HCT116 (cell line): ENCODE data around the gene TOX2. TPM values are rescaled to one million over a fixed set of nuclear protein-coding genes. Genes with fewer than 3 reads are reported as not detected.

Experiments
- ATAC-seq: fragments of 200-7000 bp; cut with Tn5 transposase; 2 replicates; pipeline ENCODE4 v1.9.1; 2020; ENCODE audit warnings: mild to moderate bottlenecking, moderate library complexity
- BruUV-seq: library from RNA; stranded (reverse); fragments of 400-500 nt; replicated peaks from 2 replicates; lab custom pipeline; 2021; lab: Mats Ljungman, UMichigan
- CTCF ChIA-PET: fragments of 300-600 bp; sonication (Branson Sonifier 250); formaldehyde crosslinking; loops from one replicate; lab custom pipeline; 2021; ENCODE audit warnings: antibody characterized with exemption; lab: Charles Lee
- POLR2A ChIA-PET: fragments of 300-600, 350-600 bp; sonication (Branson Sonifier 250); formaldehyde crosslinking; loops from one replicate; lab custom pipeline; 2021; ENCODE audit warnings: antibody characterized with exemption; lab: Charles Lee
- RAD21 ChIA-PET, 2 experiments: fragments of 300-600 bp; sonication (Branson Sonifier 250); formaldehyde crosslinking; loops; one replicate each; lab custom pipeline; 2023; ENCODE audit warnings: low total read pairs in 2 of 2; ENCODE audit not compliant: uncharacterized antibody in 2 of 2, unreplicated experiment in 2 of 2, low non-redundant PET in 1 of 2; lab: Charles Lee
- DNase-seq: peaks from one replicate; pipeline ENCODE4 v3.0.0-alpha.2; 2010; ENCODE audit warnings: low read depth, low spot score
- H2AFZ ChIP-seq: fragments of 200-600 bp; shearing (Covaris generic), sonication (generic); 2 replicates; pipeline ENCODE4 v1.6.1; 2017; ENCODE audit warnings: low read depth, mixed run types, mixed read lengths, antibody characterized with exemption, low read length; ENCODE audit not compliant: poor library complexity, severe bottlenecking
- H3K27ac ChIP-seq: 2 replicates; pipeline ENCODE4 v1.5.1; 2012; ENCODE audit warnings: low read depth, low read length
- H3K27me3 ChIP-seq: fragments of 200-600 bp; sonication (generic); 2 replicates; pipeline ENCODE4 v1.6.1; 2016; ENCODE audit warnings: mixed run types, low read length, mixed read lengths; ENCODE audit not compliant: insufficient read depth
- H3K36me3 ChIP-seq, 2 experiments: fragments of 200-500 bp in 1 of 2; fragments of 200-600 bp in 1 of 2; sonication (Bioruptor generic) in 1 of 2; sonication (generic) in 1 of 2; 2 replicates each; pipeline versions ENCODE4 v1.5.1 to v1.6.1; 2014 to 2016; ENCODE audit warnings: low read length in 2 of 2, inconsistent platforms in 1 of 2, mixed read lengths in 1 of 2, mixed run types in 1 of 2; ENCODE audit not compliant: insufficient read depth in 2 of 2, control insufficient read depth in 1 of 2
- H3K4me1 ChIP-seq, 2 experiments: fragments of 200-600 bp in 1 of 2; sonication (generic) in 1 of 2; 2 replicates each; pipeline versions ENCODE4 v1.5.1 to v1.6.1; 2012 to 2017; ENCODE audit warnings: low read length in 2 of 2, inconsistent platforms in 1 of 2, mild to moderate bottlenecking in 1 of 2, mixed read lengths in 1 of 2, mixed run types in 1 of 2, moderate library complexity in 1 of 2; ENCODE audit not compliant: insufficient read depth in 2 of 2, control insufficient read depth in 1 of 2
- H3K4me2 ChIP-seq: fragments of 200-600 bp; sonication (generic); 2 replicates; pipeline ENCODE4 v1.6.1; 2017; ENCODE audit warnings: mixed run types, low read length, mixed read lengths
- H3K4me3 ChIP-seq, 2 experiments: fragments of 200-600 bp in 1 of 2; sonication (generic) in 1 of 2; replicated peaks in 1 of 2; 2 replicates each; pipeline ENCODE4 v1.5.1; 2011 to 2016; ENCODE audit warnings: low read length in 2 of 2, control low read depth in 1 of 2, low read depth in 1 of 2, mild to moderate bottlenecking in 1 of 2, mixed read lengths in 1 of 2, mixed run types in 1 of 2
- H3K79me2 ChIP-seq: fragments of 200-600 bp; sonication (generic); 2 replicates; pipeline ENCODE4 v1.6.1; 2017; ENCODE audit warnings: mild to moderate bottlenecking, mixed run types, low read length, moderate library complexity, mixed read lengths; ENCODE audit not compliant: insufficient read depth
- H3K9ac ChIP-seq: fragments of 200-600 bp; sonication (generic); 2 replicates; pipeline ENCODE4 v1.6.1; 2016; ENCODE audit warnings: low read length, mixed read lengths
- H3K9me2 ChIP-seq: fragments of 200-600 bp; sonication (generic), shearing (Covaris generic); 2 replicates; pipeline ENCODE4 v1.6.1; 2017; ENCODE audit warnings: mixed run types, mild to moderate bottlenecking, moderate library complexity; ENCODE audit not compliant: insufficient read depth
- H3K9me3 ChIP-seq, 2 experiments: fragments of 200-500 bp in 1 of 2; fragments of 200-600 bp in 1 of 2; sonication (Bioruptor generic) in 1 of 2; sonication (generic) in 1 of 2; 2 replicates each; pipeline ENCODE4 v1.6.1; 2014 to 2017; ENCODE audit warnings: low read length in 2 of 2, mixed read lengths in 2 of 2, inconsistent platforms in 1 of 2, low read depth in 1 of 2, mild to moderate bottlenecking in 1 of 2, mixed run types in 1 of 2, moderate library complexity in 1 of 2; ENCODE audit not compliant: control insufficient read depth in 1 of 2, insufficient read depth in 1 of 2
- H4K20me1 ChIP-seq: fragments of 200-600 bp; sonication (generic), shearing (Covaris generic); 2 replicates; pipeline ENCODE4 v1.6.1; 2017; ENCODE audit warnings: mixed run types, mild to moderate bottlenecking, moderate library complexity; ENCODE audit not compliant: insufficient read depth
- CBX3 ChIP-seq: IDR thresholded peaks from 2 replicates; pipeline ENCODE4 v1.6.1; 2012; ENCODE audit warnings: low read depth
- CEBPB ChIP-seq: IDR thresholded peaks from 2 replicates; pipeline ENCODE4 v1.6.1; 2012; ENCODE audit warnings: low read depth
- EGR1 ChIP-seq: IDR thresholded peaks from 2 replicates; pipeline ENCODE4 v1.6.1; 2012; ENCODE audit warnings: low read depth
- ELF1 ChIP-seq: IDR thresholded peaks from 2 replicates; pipeline ENCODE4 v1.6.1; 2012; ENCODE audit warnings: low read depth, borderline replicate concordance
- EZH2 ChIP-seq: fragments of 200-600 bp; sonication (generic); IDR thresholded peaks from 2 replicates; pipeline ENCODE4 v1.6.1; 2017; ENCODE audit warnings: antibody characterized with exemption, mixed run types
- FOSL1 ChIP-seq: IDR thresholded peaks from 2 replicates; pipeline ENCODE4 v1.6.1; 2012; ENCODE audit warnings: low read depth
- MAX ChIP-seq: IDR thresholded peaks from 2 replicates; pipeline ENCODE4 v1.6.1; 2012
- POLR2A ChIP-seq: IDR thresholded peaks from 2 replicates; pipeline ENCODE4 v1.7.0; 2011; ENCODE audit warnings: borderline replicate concordance; ENCODE audit not compliant: insufficient read depth, insufficient read length; ENCODE audit errors: extremely low read depth
- SIN3A ChIP-seq: IDR thresholded peaks from 2 replicates; pipeline ENCODE4 v1.6.1; 2012; ENCODE audit warnings: low read depth
- ZFX ChIP-seq: fragments of 450-650 bp; IDR thresholded peaks from 2 replicates; pipeline ENCODE4 v1.6.1; 2017
- ZNF274 ChIP-seq: fragments of 200-500 bp; sonication (Bioruptor generic); IDR thresholded peaks from 2 replicates; pipeline ENCODE4 v1.6.1; 2014; ENCODE audit warnings: mild to moderate bottlenecking, low read depth, low read length, inconsistent platforms
- intact Hi-C: fragments of 100-400 bp; cut with micrococcal nuclease; formaldehyde crosslinking; loops from 2 replicates; pipeline ENCODE4 v1.10.0; 2022
- total RNA-seq: library from RNA; stranded (reverse); gene quantifications from one replicate; pipeline ENCODE4 v1.2.1, GENCODE V29; 2021; ENCODE audit not compliant: unreplicated experiment
- TF ChIP-seq, protein P1 (sequence below): IDR thresholded peaks from 2 replicates; pipeline ENCODE4 v1.6.1; 2011; ENCODE audit warnings: mild to moderate bottlenecking, low read length, moderate library complexity; ENCODE audit not compliant: insufficient replicate concordance; ENCODE audit errors: extremely low read depth

The TOX2 gene
- total RNA-seq, 1 experiment from 2014 or later: 39.6 TPM

GRCh38 chr20:43979576-43980105 is 65.0 kb downstream of the TOX2 start:
- no peak overlapping the region for H3K9ac ChIP-seq
- H3K4me1 ChIP-seq: peaks cover 22 to 41% of the 10 kb centered on the region in 2 experiments
- intact Hi-C loops: no loop called here
- no peaks in the 10 kb centered on the region for H3K9me2 ChIP-seq
- no peak overlapping the region for H2AFZ ChIP-seq
- H3K79me2 ChIP-seq: no peaks in the 10 kb centered on the region
- no peaks in the 10 kb centered on the region for H4K20me1 ChIP-seq
- ChIA-PET RAD21 (no interaction called here), POLR2A (no interaction called here)
- no peak for ATAC-seq
- no peak overlapping the region for H3K4me2 ChIP-seq
- BruUV-seq: no TSS peak
- H3K27me3 ChIP-seq: no peaks in the 10 kb centered on the region
- H3K36me3 ChIP-seq: no peaks in the 10 kb centered on the region
- no peak overlapping the region for H3K27ac ChIP-seq
- no peaks in the 10 kb centered on the region for H3K9me3 ChIP-seq
- no peak for TF ChIP-seq CBX3
- TF ChIP-seq CEBPB: no peak
- no peak for TF ChIP-seq SIN3A
- TF ChIP-seq, protein P1, sequence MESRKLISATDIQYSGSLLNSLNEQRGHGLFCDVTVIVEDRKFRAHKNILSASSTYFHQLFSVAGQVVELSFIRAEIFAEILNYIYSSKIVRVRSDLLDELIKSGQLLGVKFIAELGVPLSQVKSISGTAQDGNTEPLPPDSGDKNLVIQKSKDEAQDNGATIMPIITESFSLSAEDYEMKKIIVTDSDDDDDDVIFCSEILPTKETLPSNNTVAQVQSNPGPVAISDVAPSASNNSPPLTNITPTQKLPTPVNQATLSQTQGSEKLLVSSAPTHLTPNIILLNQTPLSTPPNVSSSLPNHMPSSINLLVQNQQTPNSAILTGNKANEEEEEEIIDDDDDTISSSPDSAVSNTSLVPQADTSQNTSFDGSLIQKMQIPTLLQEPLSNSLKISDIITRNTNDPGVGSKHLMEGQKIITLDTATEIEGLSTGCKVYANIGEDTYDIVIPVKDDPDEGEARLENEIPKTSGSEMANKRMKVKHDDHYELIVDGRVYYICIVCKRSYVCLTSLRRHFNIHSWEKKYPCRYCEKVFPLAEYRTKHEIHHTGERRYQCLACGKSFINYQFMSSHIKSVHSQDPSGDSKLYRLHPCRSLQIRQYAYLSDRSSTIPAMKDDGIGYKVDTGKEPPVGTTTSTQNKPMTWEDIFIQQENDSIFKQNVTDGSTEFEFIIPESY: no peak
- no peak for TF ChIP-seq POLR2A
- no peak for TF ChIP-seq EGR1
- no peak for TF ChIP-seq ZFX
- TF ChIP-seq ZNF274: no peak
- no peak for TF ChIP-seq EZH2
- TF ChIP-seq MAX: no peak
- no peak for TF ChIP-seq FOSL1
- no peak for TF ChIP-seq ELF1
- TF ChIP-seq, all 23 proteins: peak for 0
- H3K4me3 ChIP-seq: no peak overlapping the region
- CTCF ChIA-PET: no interaction called here
- no peak for DNase-seq
